Epithelial cell of esophagus (primary cell): ENCODE data around the gene IL31RA.
A peak's percentile ranks its signal among the peaks of the same experiment; 100 is the strongest.

ENCODE experiments used
- DNase-seq: peaks from one replicate; pipeline ENCODE4 v3.0.0; 2010; ENCODE audit warnings: low read depth
- H3K4me3 ChIP-seq: 2 replicates; pipeline ENCODE4 v1.5.1; 2011; ENCODE audit warnings: mild to moderate bottlenecking, low read length, control low read depth
- TF ChIP-seq, protein P1 (sequence below): IDR thresholded peaks from 2 replicates; pipeline ENCODE4 v1.5.1; 2011; ENCODE audit warnings: low read depth, mild to moderate bottlenecking, low read length, control low read depth, inconsistent platforms; ENCODE audit not compliant: insufficient read depth; ENCODE audit errors: missing control alignments

The IL31RA gene

DNA sequence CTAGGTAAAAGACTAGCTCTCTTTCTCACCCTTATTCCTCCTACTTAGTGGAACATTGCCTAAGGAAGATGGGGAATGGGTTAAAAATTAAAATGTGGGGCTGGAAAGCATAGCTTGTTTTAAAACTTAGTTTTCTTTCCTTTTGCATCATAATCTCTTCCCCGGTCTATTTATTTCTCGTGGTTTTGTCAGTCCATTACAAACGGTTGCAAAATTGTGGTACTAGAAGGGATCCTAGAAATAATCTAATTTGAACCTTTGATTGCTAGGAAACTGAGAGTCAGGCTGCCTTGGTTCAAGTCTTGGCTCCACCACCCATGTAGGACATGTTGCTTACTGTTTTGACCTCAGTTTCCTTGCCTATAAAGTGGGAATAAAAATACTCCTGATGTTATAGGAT lies 1.3 kb downstream of the IL31RA start:
- TF ChIP-seq, protein P1, sequence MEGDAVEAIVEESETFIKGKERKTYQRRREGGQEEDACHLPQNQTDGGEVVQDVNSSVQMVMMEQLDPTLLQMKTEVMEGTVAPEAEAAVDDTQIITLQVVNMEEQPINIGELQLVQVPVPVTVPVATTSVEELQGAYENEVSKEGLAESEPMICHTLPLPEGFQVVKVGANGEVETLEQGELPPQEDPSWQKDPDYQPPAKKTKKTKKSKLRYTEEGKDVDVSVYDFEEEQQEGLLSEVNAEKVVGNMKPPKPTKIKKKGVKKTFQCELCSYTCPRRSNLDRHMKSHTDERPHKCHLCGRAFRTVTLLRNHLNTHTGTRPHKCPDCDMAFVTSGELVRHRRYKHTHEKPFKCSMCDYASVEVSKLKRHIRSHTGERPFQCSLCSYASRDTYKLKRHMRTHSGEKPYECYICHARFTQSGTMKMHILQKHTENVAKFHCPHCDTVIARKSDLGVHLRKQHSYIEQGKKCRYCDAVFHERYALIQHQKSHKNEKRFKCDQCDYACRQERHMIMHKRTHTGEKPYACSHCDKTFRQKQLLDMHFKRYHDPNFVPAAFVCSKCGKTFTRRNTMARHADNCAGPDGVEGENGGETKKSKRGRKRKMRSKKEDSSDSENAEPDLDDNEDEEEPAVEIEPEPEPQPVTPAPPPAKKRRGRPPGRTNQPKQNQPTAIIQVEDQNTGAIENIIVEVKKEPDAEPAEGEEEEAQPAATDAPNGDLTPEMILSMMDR: no peak
- H3K4me3 ChIP-seq: no peak overlapping the region
- DNase-seq: no peak

- no peak overlapping the region for H3K4me3 ChIP-seq
- TF ChIP-seq, protein P1: no peak
- DNase-seq: peak; percentile 72
Measured at GRCh38 chr5:55853041-55853670, 2.0 kb downstream of the IL31RA start.

DNA sequence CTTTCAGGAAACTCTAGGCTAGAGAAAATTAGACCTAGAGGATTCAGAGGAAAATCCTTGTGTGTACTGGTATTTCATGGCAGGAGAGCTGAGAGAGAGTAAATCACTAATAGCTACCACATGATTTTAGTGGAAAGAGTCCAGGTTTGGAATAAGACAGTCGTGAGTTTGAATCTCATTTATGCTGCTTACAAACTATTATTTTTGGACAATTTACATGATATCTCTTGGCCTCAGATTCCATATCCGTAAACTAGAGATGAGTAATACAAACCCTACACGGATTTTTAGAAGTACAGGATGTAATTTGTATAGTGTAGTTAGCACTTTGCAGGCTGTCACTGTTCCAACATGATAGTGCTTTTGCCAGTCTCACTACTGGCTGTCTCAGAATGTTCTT lies 2.7 kb downstream of the IL31RA start:
- peak; percentile 7 for DNase-seq
- TF ChIP-seq, protein P1: no peak
- H3K4me3 ChIP-seq: no peak overlapping the region

GRCh38 chr5:55855509-55855908 lies 4.4 kb downstream of the IL31RA start:
- DNase-seq: no peak
- no peak overlapping the region for H3K4me3 ChIP-seq
- TF ChIP-seq, protein P1: no peak

GRCh38 chr5:55856516-55857246 lies 5.5 kb downstream of the IL31RA start:
- TF ChIP-seq, protein P1: no peak
- DNase-seq: no peak
- no peak overlapping the region for H3K4me3 ChIP-seq

GRCh38 chr5:55857247-55857640 lies 6.1 kb downstream of the IL31RA start:
- TF ChIP-seq, protein P1: no peak

More at GRCh38 chr5:55857247-55857640, 6.1 kb downstream of the IL31RA start:
- no peak overlapping the region for H3K4me3 ChIP-seq
- DNase-seq: no peak
